GM12875 (cell line): Measurements from ENCODE around the gene CRYBB3.

ENCODE experiments used
- H3K4me3 ChIP-seq: one replicate; pipeline ENCODE4 v1.5.1; 2011; ENCODE audit warnings: low read depth, low read length, control low read depth
- TF ChIP-seq, protein P1 (sequence below): IDR thresholded peaks from 2 replicates; pipeline ENCODE4 v1.5.1; 2011; ENCODE audit warnings: low read depth, mild to moderate bottlenecking, control low read depth, inconsistent platforms, low read length, moderate library complexity, borderline replicate concordance; ENCODE audit not compliant: insufficient read depth

CRYBB3 gene

DNA sequence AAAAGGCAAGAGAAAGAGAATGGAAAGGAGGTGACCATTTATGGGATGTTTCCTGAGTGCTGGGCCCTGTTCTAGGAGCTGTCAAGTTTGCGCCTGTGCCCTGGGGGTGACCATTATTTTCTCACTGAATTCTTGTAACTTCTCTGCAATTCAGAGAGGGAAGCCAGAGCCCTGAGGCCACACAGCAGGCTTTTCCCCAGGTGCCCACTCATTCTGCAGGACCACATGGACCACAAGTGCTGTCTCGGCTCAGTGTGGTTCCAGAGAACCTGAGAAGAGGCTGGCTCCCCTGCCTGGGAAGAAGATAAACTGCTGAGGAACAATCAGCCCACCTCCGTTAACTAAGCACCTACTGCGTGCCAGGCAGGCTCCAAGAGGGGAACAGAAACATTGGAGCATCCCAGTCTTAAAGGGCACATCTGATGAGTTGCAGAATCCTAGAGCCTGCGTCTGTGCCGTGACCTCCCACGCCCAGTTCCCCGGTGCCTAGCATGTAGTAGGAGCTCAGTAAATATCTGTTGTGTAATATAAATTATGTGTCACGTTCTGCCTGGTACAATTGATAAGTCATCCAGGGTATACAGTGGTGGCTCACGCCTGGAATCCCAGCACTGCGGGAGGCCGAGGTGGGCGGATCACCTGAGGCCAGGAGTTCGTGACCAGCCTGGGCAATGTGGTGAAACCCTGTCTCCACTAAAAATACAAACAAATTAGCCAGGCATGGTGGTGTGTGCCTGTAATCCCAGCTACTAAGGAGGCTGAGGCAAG, 31.6 kb upstream of the CRYBB3 start:
- TF ChIP-seq, protein P1, sequence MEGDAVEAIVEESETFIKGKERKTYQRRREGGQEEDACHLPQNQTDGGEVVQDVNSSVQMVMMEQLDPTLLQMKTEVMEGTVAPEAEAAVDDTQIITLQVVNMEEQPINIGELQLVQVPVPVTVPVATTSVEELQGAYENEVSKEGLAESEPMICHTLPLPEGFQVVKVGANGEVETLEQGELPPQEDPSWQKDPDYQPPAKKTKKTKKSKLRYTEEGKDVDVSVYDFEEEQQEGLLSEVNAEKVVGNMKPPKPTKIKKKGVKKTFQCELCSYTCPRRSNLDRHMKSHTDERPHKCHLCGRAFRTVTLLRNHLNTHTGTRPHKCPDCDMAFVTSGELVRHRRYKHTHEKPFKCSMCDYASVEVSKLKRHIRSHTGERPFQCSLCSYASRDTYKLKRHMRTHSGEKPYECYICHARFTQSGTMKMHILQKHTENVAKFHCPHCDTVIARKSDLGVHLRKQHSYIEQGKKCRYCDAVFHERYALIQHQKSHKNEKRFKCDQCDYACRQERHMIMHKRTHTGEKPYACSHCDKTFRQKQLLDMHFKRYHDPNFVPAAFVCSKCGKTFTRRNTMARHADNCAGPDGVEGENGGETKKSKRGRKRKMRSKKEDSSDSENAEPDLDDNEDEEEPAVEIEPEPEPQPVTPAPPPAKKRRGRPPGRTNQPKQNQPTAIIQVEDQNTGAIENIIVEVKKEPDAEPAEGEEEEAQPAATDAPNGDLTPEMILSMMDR = no peak
- no peak overlapping the region for H3K4me3 ChIP-seq

- TF ChIP-seq, protein P1 = no peak
- H3K4me3 ChIP-seq = no peak overlapping the region
Observed at GRCh38 chr22:25169278-25170031, 30.2 kb upstream of the CRYBB3 start.

DNA sequence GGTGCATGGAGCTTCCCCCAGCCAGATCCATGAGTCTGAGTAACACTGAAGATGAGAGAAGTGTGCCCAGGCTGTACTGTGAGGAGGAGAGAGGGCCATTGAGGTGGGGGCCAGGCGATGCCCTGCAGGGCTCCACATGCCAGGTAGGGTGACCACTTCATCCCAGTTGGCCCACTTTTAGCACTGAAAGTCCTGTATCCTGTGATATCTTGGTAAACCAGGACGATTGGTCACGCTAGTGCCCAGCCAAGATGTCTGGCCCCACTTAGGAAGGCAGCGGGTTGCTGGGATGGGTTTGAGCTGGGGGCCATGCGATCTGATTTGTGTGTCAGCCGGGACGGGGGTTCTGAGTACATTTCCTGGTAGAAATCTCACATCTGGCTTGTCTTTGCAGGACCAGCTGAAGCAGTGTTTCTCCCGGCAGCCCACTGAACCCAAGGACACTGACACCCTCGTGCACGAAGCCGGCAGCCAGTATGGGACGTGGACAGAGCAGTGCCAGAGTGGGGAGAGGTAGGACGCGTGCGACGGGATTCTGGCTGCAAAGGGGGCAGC, 29.2 kb upstream of the CRYBB3 start:
- TF ChIP-seq, protein P1 = no peak
- no peak overlapping the region for H3K4me3 ChIP-seq

DNA sequence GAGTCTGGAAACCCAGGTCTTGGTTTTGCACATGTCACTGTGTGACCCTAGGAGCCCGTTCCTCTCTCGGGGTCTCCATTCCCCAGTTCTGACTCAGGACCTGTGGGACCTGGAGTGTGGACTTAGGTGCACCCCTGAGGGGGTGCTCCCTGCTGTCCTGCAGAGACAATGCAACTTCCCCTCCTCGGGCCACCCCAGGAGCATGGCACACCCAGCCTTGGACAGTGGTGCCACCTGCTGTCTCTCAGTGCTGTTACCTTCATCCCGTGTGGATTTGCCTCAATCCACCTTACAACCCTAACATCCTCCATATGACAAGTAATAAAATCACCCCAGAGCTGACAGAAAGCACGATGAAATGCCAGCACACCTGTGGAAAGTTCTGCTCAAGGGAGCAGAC, 27.5 kb upstream of the CRYBB3 start:
- TF ChIP-seq, protein P1 = peak; percentile 30; the same call in 1 of the 2 replicates

DNA sequence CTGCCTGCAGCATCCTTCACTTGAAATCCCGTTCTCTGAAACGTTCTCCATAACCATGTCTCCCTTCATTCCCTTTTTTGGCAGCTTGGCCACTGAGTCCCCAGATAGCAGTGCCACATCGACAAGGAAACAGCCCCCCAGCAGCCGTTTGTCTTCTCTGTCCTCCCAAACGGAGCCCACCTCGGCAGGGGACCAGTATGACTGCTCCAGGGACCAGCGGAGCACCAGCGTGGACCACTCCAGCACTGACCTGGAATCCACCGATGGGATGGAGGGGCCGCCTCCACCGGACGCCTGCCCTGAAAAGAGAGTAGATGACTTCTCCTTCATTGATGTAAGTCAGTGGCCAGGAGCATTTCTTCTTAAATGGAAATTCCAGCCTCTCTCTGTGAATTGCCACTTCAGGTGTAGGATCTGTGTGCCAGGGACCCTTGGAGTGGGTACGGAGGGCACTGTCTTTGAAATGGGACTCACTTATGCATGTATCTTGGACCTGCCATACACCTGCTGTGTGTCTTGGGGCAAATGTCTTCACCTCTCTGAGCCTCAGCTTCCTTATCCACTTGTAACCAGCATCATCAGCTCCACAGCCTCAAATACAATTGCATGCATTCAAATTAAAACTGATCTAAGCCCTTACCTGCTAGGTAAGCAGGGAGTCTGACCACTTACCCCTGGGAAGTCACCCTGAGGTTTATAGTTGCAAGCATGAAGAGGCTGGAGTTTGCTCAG, 25.3 kb upstream of the CRYBB3 start:
- H3K4me3 ChIP-seq = no peak overlapping the region
- TF ChIP-seq, protein P1 = no peak

More for the DNA sequence above, 27.5 kb upstream of the CRYBB3 start:
- H3K4me3 ChIP-seq = no peak overlapping the region

DNA sequence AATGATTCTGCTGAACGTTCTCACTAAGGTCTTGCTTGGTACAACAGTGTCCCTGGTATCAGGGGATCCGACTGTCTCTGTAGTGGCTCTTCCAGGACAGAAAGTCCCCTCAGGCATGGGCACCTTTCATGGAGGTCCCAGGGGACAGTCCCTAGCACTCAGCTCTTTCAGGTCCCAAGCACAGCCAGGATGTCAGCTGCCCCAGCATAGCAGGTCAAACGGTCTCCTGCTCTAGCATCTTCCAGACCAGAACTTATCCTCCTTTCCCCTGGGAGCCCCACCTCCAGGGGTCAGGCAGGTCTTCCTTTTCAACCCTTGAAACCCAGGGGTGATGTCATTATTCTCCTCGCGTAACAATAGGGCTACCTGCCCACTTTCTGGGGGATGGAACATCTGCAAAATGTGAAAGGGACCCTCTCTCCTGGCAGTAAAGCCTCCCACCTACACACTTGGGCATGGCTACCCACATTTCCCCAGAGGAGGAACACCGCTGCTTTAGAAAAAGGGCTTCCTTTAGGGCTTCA, 24.7 kb upstream of the CRYBB3 start:
- no peak overlapping the region for H3K4me3 ChIP-seq

More for the DNA sequence above, 24.7 kb upstream of the CRYBB3 start:
- TF ChIP-seq, protein P1 = no peak
